ENCODE measurements around the gene DISC1. TPM values are rescaled to one million over a fixed set of nuclear protein-coding genes. Genes with fewer than 3 reads are reported as not detected.

DISC1 gene
- total RNA-seq, 2 experiments from 2014 or later, result 19.8 to 20.0 TPM

GRCh38 chr1:231926933-231927332 lies 300.3 kb downstream of the DISC1 start:
- Mint-ChIP-seq H3K4me1 (ENCODE audit: low read depth) (peaks cover 59% of the 10 kb centered on the region), H3K4me3 (no peak overlapping the region), H3K27me3 (no peaks in the 10 kb centered on the region), H3K9me3 (no peaks in the 10 kb centered on the region), H3K36me3 (ENCODE audit: low read depth) (peaks cover 13% of the 10 kb centered on the region), H3K27ac (no peak overlapping the region)
- ChIA-PET POLR2A (no interaction called here), CTCF (no interaction called here)
- Histone ChIP-seq H3K36me3 (ENCODE audit: insufficient read depth, low read length) (no peaks in the 10 kb centered on the region), H3K27me3 (ENCODE audit: control insufficient read depth in 1 of 2, insufficient read depth in 2 of 2, low read length in 2 of 2) (no peaks in the 10 kb centered on the region), H3K27ac (ENCODE audit: low read depth in 1 of 2, low read length in 2 of 2) (no peak overlapping the region), H3K4me3 (ENCODE audit: low read length) (no peak overlapping the region), H3K4me1 (ENCODE audit: insufficient read depth, low read length) (peaks cover 27% of the 10 kb centered on the region), H3K9me3 (ENCODE audit: control insufficient read depth in 1 of 2, insufficient read depth in 1 of 2, low read length in 2 of 2) (peaks cover 0 to 3% of the 10 kb centered on the region in 2 experiments)
- no peak for TF ChIP-seq CTCF (IDR thresholded peaks at IDR 0.05)
- intact Hi-C loops (cut with DNase I, micrococcal nuclease), result no loop called here
- ATAC-seq (ENCODE audit: poor library complexity) (no peak), DNase-seq (no peak)

- Mint-ChIP-seq H3K36me3 (ENCODE audit: low read depth) (peaks cover 13% of the 10 kb centered on the region), H3K4me1 (ENCODE audit: low read depth) (peaks cover 54% of the 10 kb centered on the region), H3K27ac (peak overlapping the region; percentile 11), H3K4me3 (no peak overlapping the region), H3K9me3 (no peaks in the 10 kb centered on the region), H3K27me3 (no peaks in the 10 kb centered on the region)
- Histone ChIP-seq H3K4me3 (ENCODE audit: low read length) (no peak overlapping the region), H3K36me3 (ENCODE audit: insufficient read depth, low read length) (no peaks in the 10 kb centered on the region), H3K9me3 (ENCODE audit: control insufficient read depth in 1 of 2, insufficient read depth in 1 of 2, low read length in 2 of 2) (peaks cover 0 to 6% of the 10 kb centered on the region in 2 experiments), H3K4me1 (ENCODE audit: insufficient read depth, low read length) (peaks cover 25% of the 10 kb centered on the region), H3K27ac (ENCODE audit: low read depth in 1 of 2, low read length in 2 of 2) (no peak overlapping the region), H3K27me3 (ENCODE audit: control insufficient read depth in 1 of 2, insufficient read depth in 2 of 2, low read length in 2 of 2) (no peaks in the 10 kb centered on the region)
- DNase-seq (no peak), ATAC-seq (ENCODE audit: poor library complexity) (no peak)
- POLR2A ChIA-PET, result interaction anchor here (1.2 kb wide), 1 partner anchor 8 kb away, joined by 3 read pairs; no protein-coding TSS in a partner anchor
- CTCF ChIA-PET, result no interaction called here
- intact Hi-C loops (cut with DNase I, micrococcal nuclease), result no loop called here
- TF ChIP-seq CTCF (IDR thresholded peaks at IDR 0.05), result no peak
Measured at GRCh38 chr1:231927431-231927830, 300.8 kb downstream of the DISC1 start.

GRCh38 chr1:231929311-231929710 lies 302.7 kb downstream of the DISC1 start:
- Histone ChIP-seq H3K36me3 (ENCODE audit: insufficient read depth, low read length) (no peaks in the 10 kb centered on the region), H3K4me3 (ENCODE audit: low read length) (no peak overlapping the region), H3K27me3 (ENCODE audit: control insufficient read depth in 1 of 2, insufficient read depth in 2 of 2, low read length in 2 of 2) (no peaks in the 10 kb centered on the region), H3K4me1 (ENCODE audit: insufficient read depth, low read length) (peaks cover 21% of the 10 kb centered on the region), H3K9me3 (ENCODE audit: control insufficient read depth in 1 of 2, insufficient read depth in 1 of 2, low read length in 2 of 2) (peaks cover 0 to 6% of the 10 kb centered on the region in 2 experiments), H3K27ac (ENCODE audit: low read depth in 1 of 2, low read length in 2 of 2) (no peak overlapping the region)
- ChIA-PET POLR2A (no interaction called here), CTCF (no interaction called here)
- H3K4me3 Mint-ChIP-seq, result no peak overlapping the region
- H3K4me1 Mint-ChIP-seq (ENCODE audit: low read depth), result peaks cover 43% of the 10 kb centered on the region
- no peaks in the 10 kb centered on the region for H3K27me3 Mint-ChIP-seq
- intact Hi-C loops (cut with DNase I, micrococcal nuclease), result no loop called here
- DNase-seq (no peak), ATAC-seq (ENCODE audit: poor library complexity) (no peak)
- peaks cover 13% of the 10 kb centered on the region for H3K36me3 Mint-ChIP-seq (ENCODE audit: low read depth)
- peak overlapping the region; percentile 78 for H3K27ac Mint-ChIP-seq
- no peak for TF ChIP-seq CTCF (IDR thresholded peaks at IDR 0.05)
- no peaks in the 10 kb centered on the region for H3K9me3 Mint-ChIP-seq

All from CD4-positive, alpha-beta T cell (primary cell).